K562 (cell line): ENCODE measurements around the gene STYXL1. TPM values are rescaled to one million over a fixed set of nuclear protein-coding genes. Genes with fewer than 3 reads are reported as not detected.

ENCODE experiments used
- ATAC-seq: fragments of 200-7000 bp; cut with Tn5 transposase; 3 replicates; pipeline ENCODE4 v1.9.1; 2020; ENCODE audit warnings: moderate library complexity
- BruUV-seq: library from RNA; stranded (reverse); fragments of 400-500 nt; replicated peaks from 2 replicates; lab custom pipeline; 2021; lab: Mats Ljungman, UMichigan
- CTCF ChIA-PET: fragments of 300-600 bp; formaldehyde crosslinking; extraction: SDS; loops from one replicate; lab custom pipeline; 2021; ENCODE audit warnings: low intra/inter-chr PET ratio; lab: Yijun Ruan, JAX
- POLR2A ChIA-PET: fragments of 300-600, 350-650 bp; sonication (Branson Sonifier 250); formaldehyde crosslinking; extraction: SDS; loops from one replicate; lab custom pipeline; 2021; ENCODE audit warnings: antibody characterized with exemption, inconsistent platforms; lab: Yijun Ruan, JAX
- DNase-seq, 4 experiments: peaks; one replicate each; pipeline versions ENCODE4 v3.0.0 to v3.0.0-alpha.2; 2011 to 2018; ENCODE audit warnings: low spot score in 3 of 4, mixed read lengths in 3 of 4; ENCODE audit errors: extremely low read depth in 1 of 4
- FAIRE-seq: peaks from 2 replicates; lab custom pipeline; 2011; peaks lifted over from hg19 to GRCh38; lab: Jason Lieb, UNC
- H2AFZ ChIP-seq: 2 replicates; pipeline ENCODE4 v1.6.0; 2011; ENCODE audit warnings: low read depth, low read length, control low read depth, inconsistent platforms
- H3K27ac ChIP-seq: fragments of 200-600 bp; 3 replicates; pipeline ENCODE4 v1.8.0; 2011; ENCODE audit warnings: low read depth, mild to moderate bottlenecking, control low read depth, inconsistent platforms, low read length, moderate library complexity, mixed read lengths; ENCODE audit errors: extremely low read depth
- H3K27me3 ChIP-seq, 2 experiments: fragments of 300-600 bp in 1 of 2; 2 replicates in 1 of 2; 3 replicates in 1 of 2; pipeline versions ENCODE4 v1.6.0 to v1.8.0; 2011; ENCODE audit warnings: inconsistent platforms in 2 of 2, low read length in 2 of 2, mild to moderate bottlenecking in 1 of 2, mixed read lengths in 1 of 2, moderate library complexity in 1 of 2; ENCODE audit not compliant: control insufficient read depth in 2 of 2, insufficient read depth in 2 of 2
- H3K36me3 ChIP-seq: fragments of 300-600 bp; 3 replicates; pipeline ENCODE4 v1.8.0; 2011; ENCODE audit warnings: mild to moderate bottlenecking, low read length, inconsistent platforms; ENCODE audit not compliant: control insufficient read depth, insufficient read depth
- H3K4me1 ChIP-seq, 2 experiments: fragments of 200-600 bp in 1 of 2; replicated peaks in 1 of 2; 2 replicates in 1 of 2; 3 replicates in 1 of 2; pipeline versions ENCODE4 v1.5.1 to v1.8.0; 2011; ENCODE audit warnings: inconsistent platforms in 2 of 2, low read length in 2 of 2, mild to moderate bottlenecking in 1 of 2, mixed read lengths in 1 of 2, moderate library complexity in 1 of 2; ENCODE audit not compliant: control insufficient read depth in 2 of 2, insufficient read depth in 2 of 2
- H3K4me2 ChIP-seq: 2 replicates; pipeline ENCODE4 v1.6.1; 2011; ENCODE audit warnings: low read length, control low read depth, inconsistent platforms, mixed read lengths; ENCODE audit not compliant: insufficient read depth
- H3K4me3 ChIP-seq: fragments of 200-600 bp; sonication (generic), shearing (Covaris generic); 2 replicates; pipeline ENCODE4 v1.5.1; 2016; ENCODE audit warnings: control low read depth, inconsistent platforms
- H3K79me2 ChIP-seq: fragments of 200-600 bp; 3 replicates; pipeline ENCODE4 v1.8.0; 2011; ENCODE audit warnings: low read length, inconsistent platforms; ENCODE audit not compliant: control insufficient read depth, insufficient read depth
- H3K9ac ChIP-seq, 2 experiments: 2 replicates each; pipeline versions ENCODE4 v1.6.0 to v1.6.1; 2011; ENCODE audit warnings: low read depth in 2 of 2, low read length in 2 of 2, control low read depth in 1 of 2, inconsistent platforms in 1 of 2, mild to moderate bottlenecking in 1 of 2, mixed read lengths in 1 of 2; ENCODE audit not compliant: insufficient read depth in 1 of 2
- H3K9me1 ChIP-seq: one replicate; pipeline ENCODE4 v1.6.0; 2011; ENCODE audit warnings: inconsistent platforms, mild to moderate bottlenecking, low read length, moderate library complexity; ENCODE audit not compliant: control insufficient read depth, insufficient read depth
- H3K9me3 ChIP-seq: replicated peaks from 2 replicates; pipeline ENCODE4 v1.5.1; 2011; ENCODE audit warnings: low read depth, low read length, inconsistent platforms; ENCODE audit not compliant: control insufficient read depth, insufficient read depth
- H4K20me1 ChIP-seq: replicated peaks from 2 replicates; pipeline ENCODE4 v1.6.1; 2011; ENCODE audit warnings: low read length, inconsistent platforms, mixed read lengths; ENCODE audit not compliant: control insufficient read depth, insufficient read depth
- CEBPB ChIP-seq: fragments of 450-650 bp; IDR thresholded peaks from 2 replicates; pipeline ENCODE4 v1.6.1; 2016; ENCODE audit warnings: missing genetic modification characterization, missing compliant biosample characterization
- CXXC5 ChIP-seq: fragments of 250-450 bp; sonication (Bioruptor Pico); IDR thresholded peaks from 2 replicates; pipeline ENCODE4 v1.8.0; 2022; ENCODE audit warnings: inconsistent platforms, mild to moderate bottlenecking, moderate library complexity
- ELF1 ChIP-seq: fragments of 200-800 bp; sonication (Bioruptor generic); IDR thresholded peaks from 2 replicates; pipeline ENCODE4 v1.6.1; 2016; ENCODE audit warnings: missing genetic modification characterization, missing compliant biosample characterization
- ELF4 ChIP-seq: fragments of 450-650 bp; formaldehyde crosslinking; IDR thresholded peaks from 2 replicates; pipeline ENCODE4 v1.4.0; 2022; ENCODE audit warnings: missing genetic modification characterization
- KLF16 ChIP-seq: IDR thresholded peaks from 2 replicates; pipeline ENCODE4 v1.6.1; 2016; ENCODE audit warnings: antibody characterized with exemption
- LARP7 ChIP-seq: fragments of 450-650 bp; IDR thresholded peaks from 2 replicates; pipeline ENCODE4 v1.6.1; 2016
- NCOA1 ChIP-seq: fragments of 450-650 bp; IDR thresholded peaks from 2 replicates; pipeline ENCODE4 v1.6.1; 2016; ENCODE audit warnings: low read depth
- NFE2L1 ChIP-seq: fragments of 450-650 bp; IDR thresholded peaks from 2 replicates; pipeline ENCODE4 v1.6.1; 2016; ENCODE audit warnings: missing genetic modification characterization, low read depth, mild to moderate bottlenecking, missing compliant biosample characterization, moderate library complexity, borderline replicate concordance
- NR2C1 ChIP-seq, 2 experiments: fragments of 450-650 bp; IDR thresholded peaks; 2 replicates each; pipeline ENCODE4 v1.6.1; 2017; ENCODE audit warnings: mild to moderate bottlenecking in 2 of 2, antibody characterized with exemption in 1 of 2, inconsistent platforms in 1 of 2, missing compliant biosample characterization in 1 of 2, missing genetic modification characterization in 1 of 2
- NR2C2 ChIP-seq, 2 experiments: fragments of 200-800 bp in 1 of 2; sonication (Bioruptor generic) in 1 of 2; sonication (generic) in 1 of 2; formaldehyde crosslinking in 1 of 2; IDR thresholded peaks; 2 replicates each; pipeline versions ENCODE4 v1.6.1 to v1.8.0; 2016 to 2022; ENCODE audit warnings: mild to moderate bottlenecking in 1 of 2, missing compliant biosample characterization in 1 of 2, missing genetic modification characterization in 1 of 2, missing genetic modification reagents in 1 of 2
- NRF1 ChIP-seq, 2 experiments: fragments of 450-650 bp; IDR thresholded peaks in 1 of 2; conservative IDR thresholded peaks in 1 of 2; 2 replicates each; pipeline ENCODE4 v1.6.1; 2014; ENCODE audit warnings: mild to moderate bottlenecking in 2 of 2
- PHB ChIP-seq: fragments of 250-450 bp; sonication (Bioruptor Pico); IDR thresholded peaks from 2 replicates; pipeline ENCODE4 v1.5.0; 2021
- RBM34 ChIP-seq: fragments of 200-400 bp; formaldehyde crosslinking; IDR thresholded peaks from 2 replicates; pipeline ENCODE4 v1.6.1; 2018; ENCODE audit warnings: low read length, borderline replicate concordance; ENCODE audit not compliant: insufficient read depth
- SIN3B ChIP-seq: fragments of 450-650 bp; IDR thresholded peaks from 2 replicates; pipeline ENCODE4 v1.6.1; 2017; ENCODE audit warnings: low read depth, mild to moderate bottlenecking, moderate library complexity
- WGBS: fragments of 100-300 bp; shearing (Covaris generic); methylation state at CpG from one replicate; pipeline ENCODE4 v1.1.6; 2016; ENCODE audit warnings: low coverage, mixed read lengths; ENCODE audit not compliant: insufficient coverage; ENCODE audit errors: missing lambda C conversion rate; 5-methylcytosine and 5-hydroxymethylcytosine counted together
- in situ Hi-C: fragments of 300-500 bp; cut with MboI; formaldehyde crosslinking; loops from 4 replicates; pipeline ENCODE4 v1.15.0; 2018; ENCODE audit warnings: inconsistent platforms, mixed read lengths
- intact Hi-C: fragments of 100-400 bp; cut with micrococcal nuclease; formaldehyde crosslinking; loops from 2 replicates; pipeline ENCODE4 v1.14.2; 2022
- polyA plus RNA-seq, 8 experiments: library from polyadenylated mRNA; depleted of rRNA in 4 of 8; stranded (reverse) in 5 of 8; unstranded in 3 of 8; fragments of >200 nt; fragmentation: Nextera tagmentation in 2 of 8; fragmentation: Illumina TruSeq in 1 of 8; extraction: Ambion mirVana in 2 of 8; extraction: Trizol in 1 of 8; gene quantifications; 2 replicates each; pipeline versions ENCODE4 v1.2.1 to v1.2.3, GENCODE V29; 2011 to 2014; ENCODE audit warnings: inconsistent platforms in 1 of 8, missing spikeins in 1 of 8
- total RNA-seq, 7 experiments: library from RNA; depleted of rRNA in 6 of 7; stranded (reverse); fragments of >200 nt in 6 of 7; fragmentation: Illumina TruSeq in 2 of 7; extraction: Trizol in 2 of 7; gene quantifications; 2 replicates each; pipeline versions ENCODE4 v1.2.1 to v1.2.3, GENCODE V29; 2011 to 2021; ENCODE audit warnings: low replicate concordance in 1 of 7
- TF ChIP-seq, protein P1 (sequence below): sonication (generic); formaldehyde crosslinking; IDR thresholded peaks from 2 replicates; pipeline ENCODE4 v1.8.1; 2023; ENCODE audit warnings: mild to moderate bottlenecking, missing genetic modification reagents

Gene STYXL1
- total and polyA plus RNA-seq, 9 of the 15 experiments (the other 6 are each of a cell fraction or from before 2014, with no cell fraction given) = 36.5 to 97.2 (median 49.9) TPM

DNA sequence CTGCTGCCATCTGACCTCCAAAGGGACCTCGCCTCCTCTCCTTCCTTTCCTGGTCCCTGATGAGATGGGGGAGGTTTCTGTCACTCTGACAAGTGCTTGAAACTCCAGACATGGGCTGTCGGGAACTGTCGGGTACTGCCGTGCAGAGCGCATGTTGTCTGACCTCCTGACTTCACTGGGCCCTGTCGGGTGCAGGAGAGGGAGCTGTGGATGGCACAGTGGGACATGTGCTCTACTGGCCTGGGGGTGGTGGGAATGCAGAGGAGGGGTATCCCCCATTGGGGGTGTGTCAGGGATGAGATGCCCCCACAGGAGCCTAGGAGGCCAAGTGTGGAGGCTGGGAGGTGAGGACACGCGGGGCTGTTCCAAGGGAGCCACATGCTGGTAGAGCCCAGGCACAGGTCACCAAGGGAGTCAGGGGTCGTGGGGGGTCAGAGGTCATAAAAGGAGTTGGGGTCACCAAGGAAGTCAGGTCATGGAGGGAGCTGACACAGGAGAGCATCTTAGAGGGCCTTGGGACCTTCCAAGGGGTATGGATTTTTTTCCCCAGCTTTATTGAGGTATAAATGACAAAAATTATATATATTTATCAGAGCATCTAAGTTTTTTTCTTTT, 84.3 kb downstream of the STYXL1 start:
- POLR2A ChIA-PET = no interaction called here

DNA sequence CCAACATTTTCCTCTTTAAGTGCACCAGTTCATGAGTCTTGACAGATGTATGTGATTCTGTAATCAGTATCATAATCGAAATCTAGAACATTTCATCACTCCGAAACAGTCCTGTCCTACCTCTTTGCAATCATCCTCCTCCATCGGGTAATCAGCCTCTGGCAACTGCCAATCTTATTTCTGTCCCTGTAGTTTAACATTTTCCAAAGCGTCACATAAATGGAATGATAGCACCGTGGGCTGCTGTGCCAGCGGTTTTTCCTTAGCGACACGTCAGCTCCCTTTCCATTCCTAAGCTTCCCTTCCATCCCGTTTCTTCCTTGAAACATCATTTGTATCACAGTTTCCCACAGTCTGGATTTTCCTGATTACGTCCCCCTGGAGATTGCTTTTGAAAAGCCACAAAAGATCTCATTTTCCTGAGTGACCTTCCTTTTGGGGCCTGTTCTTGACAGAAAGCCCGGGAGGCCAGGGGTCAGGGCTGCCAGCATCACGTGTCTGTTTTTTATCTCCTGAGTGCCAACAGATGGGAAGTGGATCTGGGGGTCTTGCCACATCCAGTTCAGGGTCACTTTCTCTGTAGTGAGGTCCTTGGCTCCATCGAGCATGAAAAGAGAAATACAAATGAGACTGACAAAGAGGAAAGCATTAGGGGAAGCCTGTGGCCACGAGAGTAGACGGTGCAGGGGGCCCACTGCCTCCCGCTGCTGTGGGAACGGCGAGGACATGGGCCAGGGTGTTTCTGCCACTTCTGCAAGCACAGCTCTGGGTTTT, 85.0 kb downstream of the STYXL1 start:
- Histone ChIP-seq H3K79me2 (no peaks in the 10 kb centered on the region), H3K9me1 (peaks cover 2% of the 10 kb centered on the region), H3K4me1 (peaks cover 0 to 16% of the 10 kb centered on the region in 2 experiments; a peak in 1 of 5 replicates), H4K20me1 (no peaks in the 10 kb centered on the region), H3K4me2 (no peak overlapping the region), H3K9me3 (no peaks in the 10 kb centered on the region), H3K9ac (peak overlapping the region in 1 of 2 experiments; percentile 69; a peak in 2 of 4 replicates), H2AFZ (no peak overlapping the region), H3K27me3 (no peaks in the 10 kb centered on the region), H3K36me3 (peaks cover 51% of the 10 kb centered on the region; the same call in 2 of the 3 replicates), H3K4me3 (no peak overlapping the region), H3K27ac (no peak overlapping the region)
- ATAC-seq (no peak), FAIRE-seq (no peak), DNase-seq (no peak)
- WGBS = 78% methylated on average over 18 of the region's 18 CpGs
- in situ Hi-C loops = no loop called here
- POLR2A ChIA-PET = no interaction called here
- intact Hi-C loops = no loop called here
- CTCF ChIA-PET = no interaction called here
- BruUV-seq = no TSS peak
- no peak for TF ChIP-seq PHB
- TF ChIP-seq SIN3B = no peak
- TF ChIP-seq NRF1 (conservative IDR thresholded peaks at IDR 0.05 in 1 of 2, IDR thresholded peaks at IDR 0.05 in 1 of 2) = no peak
- no peak for TF ChIP-seq CXXC5 (CRISPR knock-in tag)
- TF ChIP-seq NCOA1 = no peak
- TF ChIP-seq, protein P1, sequence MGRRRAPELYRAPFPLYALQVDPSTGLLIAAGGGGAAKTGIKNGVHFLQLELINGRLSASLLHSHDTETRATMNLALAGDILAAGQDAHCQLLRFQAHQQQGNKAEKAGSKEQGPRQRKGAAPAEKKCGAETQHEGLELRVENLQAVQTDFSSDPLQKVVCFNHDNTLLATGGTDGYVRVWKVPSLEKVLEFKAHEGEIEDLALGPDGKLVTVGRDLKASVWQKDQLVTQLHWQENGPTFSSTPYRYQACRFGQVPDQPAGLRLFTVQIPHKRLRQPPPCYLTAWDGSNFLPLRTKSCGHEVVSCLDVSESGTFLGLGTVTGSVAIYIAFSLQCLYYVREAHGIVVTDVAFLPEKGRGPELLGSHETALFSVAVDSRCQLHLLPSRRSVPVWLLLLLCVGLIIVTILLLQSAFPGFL (CRISPR knock-in tag) = no peak
- no peak for TF ChIP-seq CEBPB (tag)
- no peak for TF ChIP-seq RBM34
- TF ChIP-seq KLF16 = no peak
- no peak for TF ChIP-seq ELF1 (tag)
- no peak for TF ChIP-seq LARP7

More for the DNA sequence above, 84.3 kb downstream of the STYXL1 start:
- Histone ChIP-seq H3K9me1 (peaks cover 2% of the 10 kb centered on the region), H3K27me3 (no peaks in the 10 kb centered on the region), H3K36me3 (peaks cover 51% of the 10 kb centered on the region; the same call in 2 of the 3 replicates), H4K20me1 (no peaks in the 10 kb centered on the region), H3K4me2 (no peak overlapping the region), H3K9me3 (no peaks in the 10 kb centered on the region), H3K9ac (peak overlapping the region in 1 of 2 experiments; percentile 69; a peak in 2 of 4 replicates), H2AFZ (no peak overlapping the region), H3K4me3 (no peak overlapping the region), H3K79me2 (no peaks in the 10 kb centered on the region), H3K27ac (no peak overlapping the region), H3K4me1 (peaks cover 0 to 19% of the 10 kb centered on the region in 2 experiments; a peak in 1 of 5 replicates)
- 74% methylated on average over 9 of the region's 9 CpGs for WGBS
- intact Hi-C loops = no loop called here
- no peak for DNase-seq
- no peak for ATAC-seq
- in situ Hi-C loops = no loop called here
- FAIRE-seq = no peak
- CTCF ChIA-PET = no interaction called here
- TF ChIP-seq NR2C2 (CRISPR knock-in tag; IDR thresholded peaks at IDR 0.05) (no peak), NR2C2 (tag; IDR thresholded peaks at IDR 0.05) (peak; percentile 32; the same call in 1 of the 2 replicates), NR2C1 (IDR thresholded peaks at IDR 0.05) (peak; percentile 56; the same call in 1 of the 2 replicates), NR2C1 (tag; IDR thresholded peaks at IDR 0.05) (peak; percentile 66; the same call in 1 of the 2 replicates), ELF4 (no peak), NFE2L1 (tag) (no peak)
- no TSS peak for BruUV-seq
